NB4 (cell line): ENCODE measurements around the gene RGS6.

Experiments
- DNase-seq: peaks from one replicate; pipeline ENCODE4 v3.0.0; 2010; ENCODE audit warnings: low read depth
- H3K4me3 ChIP-seq: one replicate; pipeline ENCODE4 v1.5.1; 2011; ENCODE audit warnings: mild to moderate bottlenecking, low read depth, low read length, moderate library complexity
- CTCF ChIP-seq: IDR thresholded peaks from one replicate; pipeline ENCODE4 v1.5.1; 2012; ENCODE audit warnings: low read depth, low read length
- MAX ChIP-seq: IDR thresholded peaks from 2 replicates; pipeline ENCODE4 v1.6.1; 2011; ENCODE audit warnings: low read depth, low read length
- MYC ChIP-seq: IDR thresholded peaks from 2 replicates; pipeline ENCODE4 v1.6.1; 2011; ENCODE audit warnings: low read depth, low read length
- POLR2A ChIP-seq: IDR thresholded peaks from 2 replicates; pipeline ENCODE4 v1.6.1; 2011; ENCODE audit warnings: mild to moderate bottlenecking; ENCODE audit not compliant: insufficient read length; ENCODE audit errors: extremely low read depth

Gene RGS6

DNA sequence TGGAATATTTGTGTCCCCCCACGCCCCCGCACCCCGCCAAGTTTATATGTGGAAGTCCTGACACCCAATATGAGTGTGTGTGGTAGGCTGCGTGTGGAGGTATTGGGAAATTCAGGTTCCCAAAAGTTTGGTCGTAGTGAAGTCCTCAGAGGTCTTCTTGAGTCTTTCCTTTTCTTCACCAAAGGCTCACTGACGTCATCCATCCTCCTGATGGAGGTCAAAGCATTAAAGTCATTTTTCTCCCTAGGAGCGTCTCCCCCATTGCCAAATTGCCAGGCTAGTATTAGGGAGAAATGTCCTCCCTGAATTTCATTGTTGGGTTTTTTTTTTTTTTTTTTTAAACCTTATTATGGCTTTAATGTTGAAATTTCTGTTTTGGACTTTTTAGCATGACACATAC is 113.7 kb downstream of the RGS6 start:
- DNase-seq = no peak
- no peak overlapping the region for H3K4me3 ChIP-seq
- TF ChIP-seq POLR2A (no peak), CTCF (no peak), MAX (no peak)

GRCh38 chr14:72049462-72049861 is 117.2 kb downstream of the RGS6 start:
- TF ChIP-seq CTCF (no peak), POLR2A (no peak), MAX (no peak)
- no peak for DNase-seq
- H3K4me3 ChIP-seq = no peak overlapping the region

DNA sequence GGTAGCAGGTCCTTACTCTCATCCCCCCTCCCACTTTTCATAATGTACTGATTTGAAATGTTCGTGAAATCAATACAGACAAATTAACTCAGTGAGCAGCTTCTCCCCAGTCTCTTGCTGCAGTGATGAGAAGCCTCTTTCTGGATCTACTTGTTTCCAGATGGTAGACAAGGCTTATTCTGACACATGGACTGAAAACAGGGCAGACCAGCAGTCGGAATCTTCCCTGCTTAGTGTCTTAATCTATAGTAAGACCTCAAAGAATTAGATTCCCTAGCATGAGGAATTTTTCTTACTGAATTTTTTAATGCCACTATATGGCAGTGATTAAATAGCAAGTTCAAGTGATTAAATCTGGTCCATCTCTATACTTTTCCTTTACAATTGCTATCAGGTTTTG is 120.1 kb downstream of the RGS6 start:
- no peak overlapping the region for H3K4me3 ChIP-seq
- DNase-seq = no peak
- TF ChIP-seq MYC (no peak), MAX (no peak), POLR2A (no peak), CTCF (no peak)

- TF ChIP-seq MAX (no peak), POLR2A (no peak), MYC (no peak), CTCF (no peak)
- DNase-seq = no peak
- no peak overlapping the region for H3K4me3 ChIP-seq
These were observed 121.4 kb downstream of the RGS6 start for GRCh38 chr14:72053651-72054050.

- no peak for TF ChIP-seq POLR2A
- no peak for TF ChIP-seq MAX
- no peak for TF ChIP-seq MYC
- no peak for TF ChIP-seq CTCF
These were observed 122.7 kb downstream of the RGS6 start for GRCh38 chr14:72054911-72055310.

GRCh38 chr14:72057701-72058285 is 125.6 kb downstream of the RGS6 start:
- DNase-seq = no peak
- H3K4me3 ChIP-seq = no peak overlapping the region
- TF ChIP-seq POLR2A (no peak), MYC (no peak), MAX (no peak), CTCF (no peak)

More at GRCh38 chr14:72054911-72055310, 122.7 kb downstream of the RGS6 start:
- DNase-seq = peak; percentile 11
- no peak overlapping the region for H3K4me3 ChIP-seq
